HepG2 (cell line): ENCODE results near the gene BIRC5.

ENCODE experiments used
- CBX1 ChIP-seq: IDR thresholded peaks from one replicate; pipeline ENCODE4 v1.6.1; 2016; ENCODE audit warnings: antibody characterized with exemption, low read depth
- CHCHD3 ChIP-seq: sonication (generic); formaldehyde crosslinking; IDR thresholded peaks from 2 replicates; pipeline ENCODE4 v1.8.0; 2022; ENCODE audit warnings: mild to moderate bottlenecking, missing genetic modification reagents, moderate library complexity
- NFIC ChIP-seq: IDR thresholded peaks from 2 replicates; pipeline ENCODE4 v1.6.1; 2012; ENCODE audit warnings: mild to moderate bottlenecking, low read length, inconsistent platforms
- NR1H2 ChIP-seq: sonication (generic); formaldehyde crosslinking; IDR thresholded peaks from 2 replicates; pipeline ENCODE4 v1.8.1; 2022; ENCODE audit warnings: low read depth, missing genetic modification reagents, borderline replicate concordance
- ONECUT2 ChIP-seq: sonication (generic); formaldehyde crosslinking; IDR thresholded peaks from 2 replicates; pipeline ENCODE4 v1.4.0; 2020; ENCODE audit warnings: missing genetic modification reagents
- RXRB ChIP-seq: IDR thresholded peaks from 2 replicates; pipeline ENCODE4 v1.6.1; 2016; ENCODE audit warnings: borderline replicate concordance, missing genetic modification reagents, missing compliant biosample characterization
- SP1 ChIP-seq, 2 experiments: fragments of 450-650 bp in 1 of 2; sonication (generic) in 1 of 2; formaldehyde crosslinking in 1 of 2; IDR thresholded peaks; 2 replicates each; pipeline versions ENCODE4 v1.4.0 to v1.6.1; 2016 to 2020; ENCODE audit warnings: missing genetic modification reagents in 1 of 2
- SP4 ChIP-seq: sonication (generic); formaldehyde crosslinking; IDR thresholded peaks from 2 replicates; pipeline ENCODE4 v1.8.1; 2023; ENCODE audit warnings: mild to moderate bottlenecking, missing genetic modification reagents
- TRIM24 ChIP-seq: sonication (generic); formaldehyde crosslinking; IDR thresholded peaks from 2 replicates; pipeline ENCODE4 v1.8.0; 2022; ENCODE audit warnings: mild to moderate bottlenecking, missing genetic modification reagents
- ZBTB44 ChIP-seq: sonication (generic); formaldehyde crosslinking; IDR thresholded peaks from 2 replicates; pipeline ENCODE4 v1.4.0; 2020; ENCODE audit warnings: missing genetic modification reagents
- ZNF138 ChIP-seq: sonication (generic); formaldehyde crosslinking; IDR thresholded peaks from 2 replicates; pipeline ENCODE4 v1.5.0; 2020; ENCODE audit warnings: mild to moderate bottlenecking, low read depth, missing genetic modification reagents
- ZNF281 ChIP-seq: sonication (generic); formaldehyde crosslinking; IDR thresholded peaks from 2 replicates; pipeline ENCODE4 v1.4.0; 2020; ENCODE audit warnings: missing genetic modification reagents, borderline replicate concordance
- ZNF652 ChIP-seq: IDR thresholded peaks from 2 replicates; pipeline ENCODE4 v1.6.1; 2016; ENCODE audit warnings: low read depth, borderline replicate concordance

GRCh38 chr17:78168242-78168902 is 45.7 kb upstream of the BIRC5 start, which contains the start of gene SYNGR2:
- no peak for TF ChIP-seq SP1 (IDR thresholded peaks at IDR 0.05)
- peak; percentile 95 for TF ChIP-seq SP1 (CRISPR knock-in tag; IDR thresholded peaks at IDR 0.05)
- no peak for TF ChIP-seq ZNF138 (CRISPR knock-in tag)
- TF ChIP-seq ZNF281: 0 out of 2 replicates have a peak, but pooled peaks have one; percentile 65
- no peak for TF ChIP-seq CHCHD3 (CRISPR knock-in tag)
- TF ChIP-seq ZBTB44 (CRISPR knock-in tag): no peak
- TF ChIP-seq RXRB (CRISPR knock-in tag): peak; percentile 22; the same call in 1 of the 2 replicates
- no peak for TF ChIP-seq NFIC
- no peak for TF ChIP-seq ZNF652
- no peak for TF ChIP-seq CBX1
- TF ChIP-seq NR1H2: no peak
- TF ChIP-seq SP4: peak; percentile 93
- TF ChIP-seq TRIM24 (CRISPR knock-in tag): no peak
- no peak for TF ChIP-seq ONECUT2 (CRISPR knock-in tag)
